Erythroblast (primary cell): Measurements from ENCODE around the gene RBM19.

Experiments used
- GATA1 ChIP-seq: IDR thresholded peaks from 2 replicates; pipeline ENCODE4 v1.6.1; 2011; ENCODE audit warnings: low read depth, mild to moderate bottlenecking, control low read depth, low read length, moderate library complexity
- POLR2A ChIP-seq: IDR thresholded peaks from 2 replicates; pipeline ENCODE4 v1.6.1; 2011; ENCODE audit warnings: mild to moderate bottlenecking, low read length

DNA sequence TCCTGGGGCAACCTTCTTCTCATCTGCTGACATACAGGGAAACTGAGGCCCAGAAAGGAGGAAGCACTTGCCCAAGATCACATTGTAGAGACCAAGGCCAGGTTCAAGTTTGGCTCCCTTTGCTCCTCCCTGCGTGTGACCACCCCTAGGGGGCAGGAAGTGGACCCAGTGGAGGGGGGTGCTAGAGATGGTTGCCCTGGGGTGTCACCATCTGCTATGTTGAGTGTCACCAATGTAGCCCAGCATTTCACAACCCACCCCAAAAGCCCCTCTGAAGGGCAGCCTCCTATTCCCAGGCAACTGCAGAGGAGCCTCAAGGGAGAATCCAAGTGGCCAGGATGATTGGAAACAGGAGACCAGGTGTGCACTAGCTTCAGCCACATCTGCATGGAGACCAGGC, 12.0 kb upstream of the RBM19 start:
- TF ChIP-seq POLR2A (no peak), GATA1 (no peak)
